D341Med (cell line): ENCODE data around the gene SNPH.

ENCODE experiments used
- DNase-seq: peaks from one replicate; pipeline ENCODE4 v3.0.0; 2012; ENCODE audit warnings: low spot score

The SNPH gene

DNA sequence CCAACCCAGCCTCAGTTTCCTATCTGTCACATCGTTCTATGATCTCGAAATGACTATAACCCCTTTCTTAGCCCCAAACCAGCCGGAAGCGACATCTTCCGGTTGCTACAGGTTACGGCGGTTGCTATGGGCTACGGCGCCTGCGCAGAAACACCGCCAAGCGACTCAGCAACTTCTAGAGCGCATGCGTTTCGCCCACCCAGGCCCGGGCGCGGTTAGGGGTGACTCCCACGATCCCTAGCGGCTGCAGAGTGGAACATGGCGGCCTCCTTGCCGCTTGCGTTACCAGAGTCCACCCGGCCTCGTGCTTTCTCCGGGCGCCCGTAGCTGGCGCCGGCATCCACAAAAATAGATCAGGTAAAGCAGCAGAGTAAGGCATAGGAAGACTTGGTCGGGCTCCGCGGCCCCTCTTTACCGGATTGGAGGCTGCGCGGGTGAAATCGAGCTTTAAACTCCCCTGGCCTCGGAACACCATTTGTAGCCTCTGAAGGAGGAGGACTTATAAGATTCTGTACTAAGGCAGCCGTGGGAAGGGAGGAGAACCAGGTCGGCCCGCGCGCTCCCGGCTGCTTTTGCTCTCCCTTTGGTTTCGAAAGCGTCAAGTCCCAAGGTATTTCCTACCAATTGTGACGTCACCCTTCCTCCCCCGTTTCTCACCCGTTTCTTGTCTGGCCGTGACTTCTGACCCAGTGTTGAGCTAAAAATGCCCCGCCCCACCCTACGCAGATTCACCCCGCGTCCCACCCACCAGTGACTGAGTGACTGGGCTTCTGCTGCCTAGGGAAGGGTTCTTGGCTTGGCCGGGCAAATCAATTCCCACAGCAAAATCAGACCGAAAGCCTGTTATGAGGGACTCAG lies 59.3 kb downstream of the SNPH start:
- DNase-seq: peak; percentile 99

DNA sequence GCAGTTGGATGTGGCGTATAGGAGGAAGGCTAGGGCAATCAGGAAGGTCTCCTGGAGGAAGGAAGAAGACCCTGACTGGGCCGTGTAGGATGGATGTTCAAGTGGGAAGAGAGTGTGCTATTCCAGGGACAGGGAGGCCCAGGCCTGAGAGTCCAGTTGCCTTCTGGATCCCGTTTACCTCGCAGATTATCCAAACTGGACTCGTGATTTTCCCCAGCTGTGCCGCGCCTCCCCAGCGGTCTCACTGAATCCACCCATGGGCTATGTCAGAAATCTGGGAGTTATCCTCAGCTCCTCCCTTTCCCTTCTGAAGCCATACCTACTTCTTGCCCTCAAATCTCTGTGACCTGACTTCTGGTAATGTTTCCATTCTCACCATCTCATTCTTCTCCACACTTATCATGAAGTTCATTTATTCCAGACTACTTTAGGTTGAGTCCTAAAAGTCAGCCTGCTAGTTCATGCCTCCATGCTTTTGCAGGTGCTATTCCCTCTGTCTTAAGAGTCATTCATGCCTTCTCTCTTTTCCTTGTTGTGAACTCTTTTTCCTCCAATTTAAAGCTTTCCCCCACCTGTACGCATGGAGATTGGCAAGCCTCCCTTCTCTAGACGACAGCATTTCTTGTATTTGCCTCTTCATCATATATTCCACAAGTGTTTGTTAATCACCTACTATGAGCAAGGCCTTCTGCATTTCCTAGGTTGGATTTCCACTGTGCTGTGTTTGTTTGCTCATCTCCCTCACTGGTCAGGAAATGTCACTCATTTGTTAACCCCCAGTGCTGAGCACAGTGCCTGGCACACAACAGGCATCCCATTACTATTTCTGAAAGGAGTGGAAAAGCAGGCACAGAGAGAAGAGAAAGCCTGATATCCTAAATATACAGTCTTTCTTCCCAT lies 60.2 kb downstream of the SNPH start:
- no peak for DNase-seq

DNA sequence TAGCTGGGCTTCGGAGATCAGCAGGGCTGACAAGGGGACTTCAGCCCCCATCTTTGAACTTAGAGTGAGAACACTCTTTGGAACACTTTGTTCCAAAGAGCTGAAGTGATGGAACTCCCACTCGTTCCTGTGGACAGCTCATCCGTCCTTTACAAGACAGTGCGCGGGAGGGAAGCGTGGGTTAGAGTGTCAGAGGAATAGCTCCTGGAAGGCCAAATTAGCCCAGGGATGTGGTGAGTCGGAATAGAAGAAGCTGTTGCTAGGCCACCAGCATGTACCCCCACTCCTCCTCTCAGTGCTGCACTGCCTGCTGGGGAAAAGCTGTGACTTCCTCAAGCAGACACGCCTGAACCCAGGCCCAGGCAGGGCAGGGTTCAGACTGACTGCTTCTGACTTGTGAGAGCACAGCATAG lies 61.2 kb downstream of the SNPH start:
- DNase-seq: no peak

DNA sequence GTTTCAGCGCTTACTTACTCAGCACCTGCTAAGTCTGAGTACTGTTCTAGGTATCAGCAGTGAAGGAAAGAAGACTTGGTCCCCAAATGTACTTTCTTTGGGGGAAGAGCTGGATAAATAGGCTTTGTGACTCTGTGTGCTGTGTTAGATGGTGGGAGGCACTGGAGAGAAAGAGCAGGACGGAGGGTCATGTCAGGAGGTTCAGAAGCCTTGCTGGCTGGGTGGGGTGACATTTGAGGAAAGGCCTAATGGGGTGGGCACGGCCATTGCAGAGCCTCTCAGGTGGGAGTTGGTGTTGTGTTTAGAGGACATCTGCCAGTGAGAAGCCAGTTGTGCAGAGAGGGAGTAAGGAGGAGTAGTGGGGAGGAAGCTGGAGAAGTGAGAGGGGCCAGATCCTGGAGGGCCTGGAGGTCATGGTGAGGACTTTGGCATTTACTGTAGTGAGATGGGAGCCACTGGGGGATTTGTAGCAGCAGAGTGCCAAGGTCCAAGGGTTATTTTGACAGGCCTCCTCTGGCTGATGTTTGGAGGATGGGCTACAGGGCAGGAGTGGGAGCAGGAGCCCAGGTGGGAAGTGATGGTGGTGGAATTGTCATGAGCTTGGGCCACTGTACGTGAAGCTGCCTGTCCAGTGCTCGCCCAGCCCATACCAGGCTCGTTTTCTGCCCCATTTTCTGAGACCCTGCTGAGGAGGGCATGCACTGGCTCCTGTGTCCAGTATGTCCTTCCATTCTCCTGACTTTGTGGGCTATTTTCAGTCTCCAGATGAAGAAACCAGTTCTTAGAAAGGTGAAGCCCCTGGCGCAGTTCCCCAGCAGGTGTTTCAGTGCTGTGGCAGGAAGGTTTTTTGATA lies 62.0 kb downstream of the SNPH start:
- DNase-seq: no peak

DNA sequence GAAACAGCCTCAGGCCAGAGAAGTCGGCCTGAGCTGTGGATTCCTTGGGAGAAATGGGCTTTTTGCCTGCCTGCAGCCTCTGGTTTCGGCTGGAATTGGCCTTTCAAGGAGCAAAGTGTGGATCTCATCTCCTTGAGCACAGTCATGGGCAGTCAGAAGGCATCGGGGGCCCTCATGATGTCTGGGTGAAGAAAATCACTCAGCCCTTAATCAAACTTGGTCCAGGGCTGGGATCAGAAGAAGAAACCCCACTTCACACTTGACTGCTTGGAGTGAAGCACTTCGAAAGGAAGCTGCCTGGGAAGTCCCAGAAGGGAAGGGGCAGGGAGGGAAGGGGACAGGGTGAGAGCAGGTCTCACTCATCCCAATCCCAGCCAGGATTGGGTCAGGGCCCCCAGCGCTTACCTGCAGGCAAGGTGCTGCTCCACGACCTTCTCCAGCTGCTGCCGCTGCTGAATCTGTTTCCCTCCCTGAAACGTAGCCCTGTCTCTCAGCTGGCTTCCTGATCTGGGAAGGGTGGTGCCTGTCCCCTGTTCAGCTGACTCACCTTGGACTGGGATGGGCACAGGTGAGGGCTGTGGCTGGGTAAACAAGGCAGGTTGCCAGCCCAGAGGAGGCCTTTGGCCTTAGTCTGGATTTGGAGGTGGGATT lies 62.7 kb downstream of the SNPH start, which contains the start of gene SDCBP2:
Gene SDCBP2 (minus strand): TSS at position 460 of the 651 bp plus-strand sequence. CDS start 8,723 bp downstream, outside the sequence.
- DNase-seq: peak; percentile 14

- no peak for DNase-seq
Measured at GRCh38 chr20:1330075-1330830, 64.2 kb downstream of the SNPH start.

GRCh38 chr20:1331101-1331500 lies 65.0 kb downstream of the SNPH start:
- no peak for DNase-seq

GRCh38 chr20:1331801-1332453 lies 65.8 kb downstream of the SNPH start:
- peak; percentile 4 for DNase-seq

DNA sequence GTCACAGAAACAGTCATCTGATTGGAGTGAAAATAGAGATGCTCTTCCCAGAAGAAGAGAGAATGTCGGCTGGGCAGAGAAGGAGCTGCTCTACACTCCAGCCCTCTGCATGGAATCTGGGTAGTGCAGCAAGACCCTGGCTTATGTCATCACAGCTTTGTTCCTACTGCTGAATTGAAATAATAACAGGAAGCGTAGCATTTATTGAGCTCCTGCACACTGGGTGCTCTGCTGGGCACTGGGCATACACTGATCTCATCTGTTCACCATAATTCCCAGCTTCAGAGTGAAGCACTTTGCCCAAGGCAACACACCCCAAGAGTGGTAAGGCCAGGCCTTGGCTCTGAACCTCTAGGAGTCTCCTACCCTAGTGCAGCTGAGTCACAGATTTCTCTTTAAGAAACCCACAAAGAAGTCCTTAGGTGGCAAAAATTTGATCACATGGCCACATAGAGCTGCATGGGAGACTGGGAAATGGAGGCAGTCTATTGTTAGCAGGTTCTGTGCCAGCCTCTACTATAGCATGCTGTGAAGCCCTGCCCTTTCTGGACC lies 66.7 kb downstream of the SNPH start:
- DNase-seq: peak; percentile 3

- DNase-seq: peak; percentile 4
Measured at GRCh38 chr20:1333462-1334369, 67.6 kb downstream of the SNPH start.

DNA sequence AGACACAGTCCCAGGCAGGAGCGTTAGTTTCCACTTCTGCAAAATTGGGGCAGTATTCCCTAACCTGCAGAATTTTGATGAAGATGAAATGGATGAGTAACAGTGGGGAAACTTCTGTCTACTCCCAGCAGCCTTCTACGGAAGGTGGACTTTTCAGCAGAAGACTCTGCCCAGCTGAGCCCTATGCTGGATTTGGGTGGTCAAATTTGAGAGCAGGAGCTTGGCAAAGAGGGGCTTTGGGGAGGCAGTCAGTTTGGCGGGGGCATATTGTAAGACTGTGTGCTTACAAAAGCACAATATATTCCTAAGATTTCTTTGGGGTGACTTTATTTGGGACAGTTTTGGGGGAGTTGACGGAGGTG lies 68.3 kb downstream of the SNPH start:
- DNase-seq: no peak

DNA sequence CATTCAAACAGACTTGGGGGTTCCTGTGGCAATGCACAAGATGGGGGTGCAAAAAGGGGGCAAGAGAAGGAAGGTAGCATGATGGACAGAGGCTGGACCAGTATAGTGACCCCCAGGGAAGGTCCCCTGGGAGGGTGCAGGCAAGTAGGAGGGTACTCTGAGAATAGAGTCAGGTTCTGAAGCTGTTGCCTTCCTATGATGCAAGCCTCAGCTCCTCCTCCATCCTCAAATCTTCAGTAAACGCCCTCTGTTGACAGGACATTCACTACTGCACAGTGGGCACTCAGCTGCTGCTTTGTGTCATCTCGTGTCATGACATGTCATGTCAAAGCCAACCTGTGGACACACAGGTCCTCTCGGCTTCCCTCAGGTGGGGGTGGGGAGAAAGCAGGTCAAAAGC lies 68.7 kb downstream of the SNPH start:
- DNase-seq: peak; percentile 14

DNA sequence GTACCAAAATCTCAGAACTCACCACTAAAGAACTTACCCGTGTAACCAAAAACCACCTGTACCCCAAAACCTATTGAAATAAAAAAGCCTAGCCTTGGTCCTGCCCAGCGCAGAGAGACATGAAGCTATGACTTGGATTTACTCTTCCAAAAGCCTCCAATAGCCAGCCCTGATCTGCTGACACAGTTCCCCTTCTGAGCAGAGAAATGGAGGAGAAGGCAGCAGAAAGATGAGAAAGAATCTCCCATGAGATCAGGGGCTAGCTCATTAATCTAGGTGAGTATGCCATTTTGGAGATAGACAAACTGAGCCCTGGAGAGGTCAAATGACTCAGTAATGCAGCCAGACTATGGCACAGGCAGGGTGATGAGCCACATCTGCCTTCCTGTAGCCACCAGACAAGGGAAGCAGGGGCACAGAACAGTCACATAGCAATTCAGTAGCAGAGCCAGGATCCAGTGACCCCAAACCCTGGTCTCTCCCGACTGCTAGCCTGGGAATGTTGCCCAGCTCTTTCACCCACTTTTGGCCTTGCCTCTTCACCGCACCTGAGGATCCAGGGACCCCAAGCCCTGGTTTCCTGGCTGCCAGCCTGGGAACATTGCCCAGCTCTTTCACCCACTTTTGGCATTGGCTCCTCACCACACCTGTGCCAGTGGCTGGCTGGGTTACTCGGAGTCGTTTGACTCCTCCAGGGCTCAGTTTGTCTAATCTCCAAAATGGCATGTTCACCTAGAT lies 70.0 kb downstream of the SNPH start:
- DNase-seq: peak; percentile 15

DNA sequence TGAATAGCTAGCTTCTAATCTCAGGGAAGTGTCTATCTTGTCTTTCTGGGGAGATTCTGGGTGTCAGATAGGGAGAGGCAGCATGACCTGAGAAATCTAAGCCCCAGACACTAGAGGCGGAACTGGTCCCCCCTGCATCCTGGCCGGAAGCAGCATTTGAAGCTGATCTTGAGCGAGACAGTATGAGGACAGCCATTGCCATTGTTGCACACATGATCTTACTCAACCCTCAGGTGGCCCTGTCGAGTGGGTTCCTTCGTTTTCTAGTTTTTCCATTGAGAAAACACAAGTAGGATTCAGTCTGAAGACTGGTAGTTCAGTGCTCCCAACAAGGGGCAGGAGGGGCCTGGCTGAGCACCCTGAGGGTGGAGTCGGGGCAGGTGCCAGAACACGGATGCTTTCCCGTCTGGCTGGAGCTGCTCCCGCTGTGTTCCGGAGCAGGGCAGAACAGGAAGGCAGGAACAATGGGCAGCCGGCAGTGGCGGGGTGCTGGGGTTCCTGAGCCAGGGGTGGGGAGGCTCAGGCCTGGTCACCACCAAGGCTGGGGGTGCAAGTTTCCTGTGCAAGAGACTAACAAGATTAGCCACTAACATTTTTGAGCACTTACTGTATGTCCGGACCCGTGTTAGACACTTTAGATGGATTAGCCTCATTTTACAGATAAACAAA lies 70.7 kb downstream of the SNPH start:
- DNase-seq: peak; percentile 41

DNA sequence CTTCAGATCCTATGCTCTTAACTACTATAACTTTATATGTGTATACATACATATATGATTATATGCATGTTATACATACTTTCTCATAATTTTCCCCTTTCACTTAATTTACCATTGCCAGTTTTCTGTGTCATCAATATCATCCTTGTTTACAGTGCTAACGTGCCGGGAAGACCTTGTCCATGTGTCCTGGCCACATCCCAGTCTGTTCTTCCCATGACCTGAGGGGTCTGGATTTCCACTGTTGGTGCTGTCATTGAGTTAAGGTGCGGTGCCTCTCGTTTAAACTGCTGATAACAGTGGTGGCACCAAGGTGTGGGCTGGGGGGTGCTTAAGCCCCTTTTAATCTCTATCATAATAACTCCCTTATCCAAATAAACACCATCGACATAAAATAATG lies 71.3 kb downstream of the SNPH start:
- peak; percentile 10 for DNase-seq

DNA sequence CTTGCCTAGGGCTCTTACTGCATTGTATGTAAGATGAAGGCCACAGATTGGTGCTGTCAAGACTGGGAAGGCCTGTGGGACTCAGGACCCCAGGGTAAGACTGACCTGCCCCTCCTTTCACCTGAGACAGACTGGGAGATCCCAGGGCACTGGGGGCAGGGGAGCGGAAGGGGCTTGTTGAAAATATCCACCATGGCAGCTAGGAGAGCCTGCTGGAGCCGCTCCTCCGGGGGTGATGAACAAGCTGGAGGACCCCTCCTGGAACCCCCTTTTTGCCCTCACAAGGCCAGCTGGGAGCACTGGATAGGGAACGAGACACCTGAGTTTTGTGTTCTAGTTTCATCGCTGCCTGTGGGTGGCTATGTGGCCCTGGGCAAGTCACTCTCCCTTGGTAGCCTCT lies 72.0 kb downstream of the SNPH start:
- DNase-seq: peak; percentile 12

DNA sequence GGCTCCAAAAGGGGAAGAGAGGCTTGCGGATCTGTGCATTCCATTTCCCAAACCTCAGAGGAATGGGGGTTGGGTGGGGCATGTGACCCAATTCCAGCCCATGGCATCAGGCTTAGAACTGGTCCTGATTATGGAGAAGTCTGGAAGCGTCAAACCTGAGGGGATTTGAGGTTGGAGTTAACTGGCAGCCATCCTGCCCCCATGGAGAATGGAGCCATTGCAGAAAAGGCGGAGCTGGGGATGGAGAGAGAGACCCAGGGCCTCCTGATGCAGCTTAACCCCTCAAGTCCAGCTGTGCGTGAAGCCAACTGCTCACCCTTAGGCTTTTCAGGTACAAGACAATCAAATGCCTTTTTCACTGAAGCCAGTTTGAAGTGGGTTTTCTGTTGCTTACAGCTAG lies 72.7 kb downstream of the SNPH start:
- DNase-seq: peak; percentile 6
